Heart right ventricle (tissue), 16 donors: ENCODE data around the gene KRTAP20-3. TPM values are rescaled to one million over a fixed set of nuclear protein-coding genes. Genes with fewer than 3 reads are reported as not detected.

Experiments
- ATAC-seq, 8 donors: fragments of 200-7000 bp; cut with Tn5 transposase; one replicate each; pipeline ENCODE4 v1.9.1; 2020; ENCODE audit warnings: mild to moderate bottlenecking in 8 of 8, moderate library complexity in 8 of 8, moderate number of reproducible peaks in 1 of 8
- DNase-seq, 2 donors: peaks; one replicate each; pipeline ENCODE4 v3.0.0-alpha.2; 2020
- H3K27ac ChIP-seq, 10 donors: fragments of 200-600 bp; sonication (generic) in 2 of 10; one replicate each; pipeline versions ENCODE4 v1.5.0 to v1.8.0; 2020 to 2022; ENCODE audit warnings: mild to moderate bottlenecking in 3 of 10
- H3K27me3 ChIP-seq, 7 donors: fragments of 200-600 bp; one replicate each; pipeline ENCODE4 v1.8.0; 2021 to 2022; ENCODE audit warnings: mild to moderate bottlenecking in 2 of 7
- H3K36me3 ChIP-seq, 9 donors: fragments of 200-600 bp; sonication (generic) in 1 of 9; one replicate each; pipeline versions ENCODE4 v1.5.0 to v1.8.0; 2020 to 2022; ENCODE audit warnings: mild to moderate bottlenecking in 2 of 9
- H3K4me1 ChIP-seq, 9 donors: fragments of 200-600 bp; sonication (generic) in 1 of 9; one replicate each; pipeline versions ENCODE4 v1.5.0 to v1.8.0; 2020 to 2022; ENCODE audit warnings: mild to moderate bottlenecking in 4 of 9
- H3K4me3 ChIP-seq, 10 donors: fragments of 200-600 bp; sonication (generic) in 2 of 10; one replicate each; pipeline versions ENCODE4 v1.5.0 to v1.8.0; 2020 to 2022; ENCODE audit warnings: mild to moderate bottlenecking in 7 of 10, moderate library complexity in 2 of 10
- H3K9me3 ChIP-seq, 11 donors: fragments of 200-600 bp in 10 of 11; sonication (generic) in 2 of 11; one replicate each; pipeline versions ENCODE4 v1.5.0 to v1.8.0; 2013 to 2022; ENCODE audit warnings: mild to moderate bottlenecking in 2 of 11, control low read depth in 1 of 11, moderate library complexity in 1 of 11
- CTCF ChIP-seq, 9 donors: fragments of 200-600 bp; sonication (generic) in 2 of 9; IDR thresholded peaks; one replicate each; pipeline versions ENCODE4 v1.5.0 to v1.8.0; 2021 to 2022; ENCODE audit warnings: antibody characterized with exemption in 9 of 9, mild to moderate bottlenecking in 5 of 9, moderate library complexity in 1 of 9
- WGBS, 2 donors: extraction: QIAGEN DNeasy Blood & Tissue Kit; methylation state at CpG; one replicate each; pipeline ENCODE4 v1.1.7; 2013; ENCODE audit warnings: inconsistent platforms in 1 of 2; 5-methylcytosine and 5-hydroxymethylcytosine counted together
- intact Hi-C, 10 donors: fragments of 100-400 bp; cut with DNase I; formaldehyde crosslinking; loops; one replicate each; pipeline versions ENCODE4 v1.11.1 to v1.14.2; 2022
- polyA plus RNA-seq, 2 donors: library from polyadenylated mRNA; stranded (reverse); fragments of 200-250 nt; gene quantifications; one replicate each; pipeline ENCODE4 v1.2.3, GENCODE V29; 2013
- total RNA-seq, 10 donors: library from RNA; stranded (reverse); fragmentation: NEBNext Ultra II Directional in 3 of 10; extraction: Animal tissue kit (Norgen Biotek cat#: 25700) in 3 of 10; gene quantifications; one replicate each; pipeline versions ENCODE4 v1.2.1 to v1.2.4, GENCODE V29; 2021 to 2023
- donor health status: Arrhythmogenic right ventricular cardiomyopathy.
- donor health status: ischemic (EF 13 %, LVEDD 7.1; RV severe dilation, severe dysfunction).
- donor health status: healthy with polysubstance abuse.
- donor health status: DM: no; HTN: yes; CAD: no.
- donor health status: DM: no; HTN: no; CAD: no.
- donor health status: ischemic (EF 25% LVEDD 6.9; RV normal size, moderate dysfunction).
- donor health status: ischemic (EF 25% LVEDD 5.7; RV mildly dilated, moderate dysfunction).
- donor health status: healthy.
- donor health status: DM: yes; HTN: yes; CAD: no.
- donor health status: Ischemic cardiomyopathy.
- donor health status: ischemic (EF 35%, LVEDD 5.7; RV mildly dilated, moderate dysfunction).
- donor health status: nonischemic (EF 11% LVEDD 7.7; RV severe dilation, severe dysfunction).
- donor health status: DM: yes; HTN: yes; CAD: no.
- donor health status: PGD.
- donor health status: ischemic (EF 29% LVEDD 5.4; RV normal size, mild dysfunction).
- donor health status: nonischemic (EF 23%, LVEDD 6.1; RV moderate dilation, normal function).

The KRTAP20-3 gene
- total and polyA plus RNA-seq, 12 donors, result not detected

- 80 to 85% methylated on average over 4 of the region's 4 CpGs for WGBS, 2 donors
- no peak for DNase-seq
- Histone ChIP-seq H3K27me3 (no peaks in the 10 kb centered on the region), H3K36me3 (no peaks in the 10 kb centered on the region), H3K4me1 (no peaks in the 10 kb centered on the region), H3K9me3 (peaks cover 0 to 11% (median 0%) of the 10 kb centered on the region in 11 donors), H3K27ac (no peak overlapping the region), H3K4me3 (no peak overlapping the region)
- intact Hi-C loops, result no loop called here
- no peak for TF ChIP-seq CTCF (IDR thresholded peaks at IDR 0.05)
- no peak for ATAC-seq
Measured at GRCh38 chr21:30628109-30628508, 14.6 kb upstream of the KRTAP20-3 start.

- intact Hi-C loops, result no loop called here
- WGBS, 2 donors, result 18 to 26% methylated on average over 1 of the region's 1 CpG
Measured at GRCh38 chr21:30629200-30629599, 13.5 kb upstream of the KRTAP20-3 start.

GRCh38 chr21:30634906-30635305, 7.8 kb upstream of the KRTAP20-3 start, which contains the start of gene KRTAP20-2:
KRTAP20-2 (plus strand) TSS chr21:30635206; CDS start chr21:30635264, 58 bp downstream.
- TF ChIP-seq CTCF (IDR thresholded peaks at IDR 0.05), result no peak
- Histone ChIP-seq H3K4me1 (no peaks in the 10 kb centered on the region), H3K9me3 (peaks cover 0 to 6% (median 0%) of the 10 kb centered on the region in 11 donors), H3K4me3 (no peak within 1 kb of the TSS), H3K27ac (no peak within 1 kb of the TSS), H3K36me3 (no peaks in the 10 kb centered on the region), H3K27me3 (no peaks in the 10 kb centered on the region)
- intact Hi-C loops, result no loop called here
- DNase-seq (no peak), ATAC-seq (no peak)
- 91 to 92% methylated on average over 1 of the region's 1 CpG for WGBS, 2 donors

More at GRCh38 chr21:30629200-30629599, 13.5 kb upstream of the KRTAP20-3 start:
- H3K36me3 ChIP-seq, result no peaks in the 10 kb centered on the region
- H3K4me1 ChIP-seq, result no peaks in the 10 kb centered on the region
- H3K4me3 ChIP-seq, result no peak overlapping the region
- no peaks in the 10 kb centered on the region for H3K27me3 ChIP-seq
- ATAC-seq, result no peak
- TF ChIP-seq CTCF (IDR thresholded peaks at IDR 0.05), result no peak
- peaks cover 0 to 11% (median 0%) of the 10 kb centered on the region in 11 donors for H3K9me3 ChIP-seq
- no peak overlapping the region for H3K27ac ChIP-seq
- DNase-seq, result no peak

GRCh38 chr21:30638686-30639085, 4.0 kb upstream of the KRTAP20-3 start:
- no peak for DNase-seq
- intact Hi-C loops, result no loop called here
- Histone ChIP-seq H3K4me1 (no peaks in the 10 kb centered on the region), H3K27ac (no peak overlapping the region), H3K4me3 (no peak overlapping the region), H3K27me3 (no peaks in the 10 kb centered on the region), H3K36me3 (no peaks in the 10 kb centered on the region), H3K9me3 (peaks cover 0 to 27% (median 0%) of the 10 kb centered on the region in 11 donors)
- TF ChIP-seq CTCF (IDR thresholded peaks at IDR 0.05), result no peak
- WGBS, 2 donors, result 51 to 62% methylated on average over 3 of the region's 3 CpGs
- ATAC-seq, result no peak
